Measurements from ENCODE around the gene LHX3.

- TF ChIP-seq CTCF (IDR thresholded peaks at IDR 0.05) (no peak), POLR2A (IDR thresholded peaks at IDR 0.05) (no peak)
Observed at GRCh38 chr9:136182850-136183422, 22.0 kb downstream of the LHX3 start.
